Measurements from ENCODE around the gene OR2T11.

GRCh38 chr1:248585266-248585665, 49.6 kb downstream of the OR2T11 start:
- no peak for TF ChIP-seq EZH2phosphoT487 (IDR thresholded peaks at IDR 0.05; ENCODE audit: borderline replicate concordance, low read length)
- no peak for TF ChIP-seq CTCF (conservative IDR thresholded peaks at IDR 0.05; ENCODE audit: low read depth, low read length)
- no peak for TF ChIP-seq EZH2 (IDR thresholded peaks at IDR 0.05; ENCODE audit: low read length, unreplicated experiment)
